ENCODE results near the gene EIF5A2.

The EIF5A2 gene

DNA sequence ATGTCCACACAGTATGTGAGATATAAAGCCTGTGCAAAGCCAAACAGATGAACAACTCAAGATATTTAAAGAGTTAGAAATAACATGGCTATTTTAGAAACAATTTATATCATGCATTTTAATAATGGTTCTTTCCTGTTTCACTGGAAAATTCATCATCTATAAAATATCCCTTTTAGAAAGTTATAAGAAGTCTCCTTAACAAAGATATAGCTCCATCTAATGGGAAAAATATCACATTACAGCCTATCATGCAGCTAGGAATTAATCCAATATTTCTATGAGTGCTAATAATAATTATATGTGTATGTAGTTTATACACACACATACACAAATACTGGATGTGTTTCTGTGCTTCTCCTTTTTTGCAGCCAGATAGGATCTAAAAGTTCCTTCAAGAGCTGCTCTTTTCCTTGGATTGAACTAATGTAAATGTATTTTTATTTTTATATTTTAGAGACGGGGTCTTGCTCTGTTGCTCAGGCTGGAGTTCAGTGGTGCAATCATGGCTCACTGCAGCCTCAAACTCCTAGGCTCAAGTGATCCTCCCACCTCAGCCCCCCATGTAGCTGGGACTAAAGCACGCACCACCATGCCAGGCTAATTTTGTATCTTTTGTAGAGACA is 60.0 kb downstream of the EIF5A2 start:
- no peak for DNase-seq

DNA sequence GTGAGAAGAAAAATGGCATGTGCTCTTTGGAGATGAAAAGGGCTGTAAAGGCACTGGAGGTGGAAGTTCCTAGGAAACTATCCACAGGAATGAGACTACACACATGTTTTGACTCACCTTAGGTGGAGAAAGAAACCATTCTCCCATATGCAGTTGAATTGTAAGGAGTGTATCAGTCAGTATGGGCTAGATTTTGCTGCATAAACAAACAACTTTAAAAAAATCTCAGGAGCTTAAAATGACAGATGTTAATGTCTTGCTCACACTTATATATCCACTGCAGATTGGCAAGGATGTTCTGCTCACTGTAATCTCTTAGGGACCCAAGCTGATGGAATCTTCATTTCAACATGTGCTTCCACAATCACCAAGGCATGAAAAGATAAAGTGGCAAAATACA is 64.1 kb downstream of the EIF5A2 start:
- no peak for DNase-seq

DNA sequence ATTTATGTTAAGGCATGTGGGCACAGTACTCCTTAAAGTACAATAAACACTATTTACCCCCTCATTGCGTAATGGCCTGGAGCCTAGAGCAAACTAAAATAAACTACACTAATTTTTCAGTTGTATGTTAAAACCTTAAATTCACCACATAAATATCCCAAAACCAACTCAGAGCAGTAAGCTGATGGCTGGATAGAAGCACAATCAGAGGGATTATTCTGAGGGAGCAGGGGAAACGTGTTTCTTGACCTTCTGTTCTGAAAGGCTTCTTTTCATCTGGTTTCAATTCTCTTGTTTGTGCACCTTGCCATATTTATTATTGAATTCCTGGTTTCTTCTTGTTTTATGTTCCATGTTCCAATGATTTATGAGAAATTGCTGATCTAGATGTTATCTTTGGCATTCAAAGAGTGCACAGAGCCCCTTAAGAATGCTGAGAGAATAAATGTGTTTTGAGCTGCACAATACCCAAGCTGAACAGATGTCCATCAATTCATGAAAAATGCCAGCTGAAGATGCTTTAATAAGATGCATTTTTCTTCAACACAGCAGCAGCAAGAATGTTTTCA is 68.1 kb downstream of the EIF5A2 start:
- no peak for DNase-seq

DNA sequence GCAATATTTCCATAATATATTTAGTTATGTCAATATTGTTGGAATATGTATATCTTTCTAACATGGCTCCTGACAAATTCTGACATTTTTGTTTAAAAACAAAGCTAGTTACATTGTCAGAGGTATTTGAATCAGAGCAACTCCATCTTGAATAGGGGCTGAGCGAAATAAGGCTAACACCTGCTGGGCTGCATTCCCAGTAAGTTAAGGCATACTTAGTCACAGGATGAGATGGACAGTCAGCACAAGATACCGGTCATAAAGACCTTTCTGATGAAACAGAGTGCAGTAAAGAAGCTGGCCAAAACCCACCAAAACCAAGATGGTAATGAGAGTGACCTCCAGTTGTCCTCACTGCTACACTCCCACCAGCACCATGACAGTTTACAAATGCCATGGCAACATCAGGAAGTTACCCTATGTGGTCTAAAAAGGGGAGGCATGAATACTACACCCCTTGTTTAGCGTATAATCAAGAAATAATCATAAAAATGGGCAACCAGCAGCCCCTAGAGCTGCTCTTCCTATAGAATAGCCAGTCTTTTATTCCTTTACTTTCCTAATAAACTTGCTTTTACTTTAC is 68.8 kb downstream of the EIF5A2 start:
- no peak for DNase-seq

Data from activated gamma-delta T cell treated with Interleukin-2 at 50 U/mL for 16 hours (primary cell).